ENCODE data around the gene POLH. TPM values are rescaled to one million over a fixed set of nuclear protein-coding genes. Genes with fewer than 3 reads are reported as not detected.
A peak's percentile ranks its signal among the peaks of the same experiment; 100 is the strongest.

The POLH gene
- total and polyA plus RNA-seq, 9 of the 15 experiments (the other 6 are each of a cell fraction or from before 2014, with no cell fraction given), result 5.8 to 31.6 (median 20.6) TPM

- no peak for TF ChIP-seq ZNF695 (CRISPR knock-in tag; IDR thresholded peaks at IDR 0.05)
- no peak for TF ChIP-seq KAT2B (IDR thresholded peaks at IDR 0.05; ENCODE audit: low read depth, low read length)
- peak; percentile 9 to 24; a peak in 1 of 4 replicates for TF ChIP-seq RAD21 (CRISPR knock-in tag; conservative IDR thresholded peaks at IDR 0.05 in 1 of 2, IDR thresholded peaks at IDR 0.05 in 1 of 2)
- peak; percentile 48; the same call in 1 of the 2 replicates for TF ChIP-seq CBX1 (IDR thresholded peaks at IDR 0.05; ENCODE audit: low read depth)
- TF ChIP-seq NFE2L1 (tag; IDR thresholded peaks at IDR 0.05; ENCODE audit: borderline replicate concordance, low read depth), result no peak
- no peak for TF ChIP-seq ZNF280B (CRISPR knock-in tag; IDR thresholded peaks at IDR 0.05)
- TF ChIP-seq SAP30 (IDR thresholded peaks at IDR 0.05; ENCODE audit: borderline replicate concordance, insufficient read depth, low read depth, low read length, poor library complexity, severe bottlenecking), result peak; percentile 86
- 0 out of 2 replicates have a peak, but pooled peaks have one; percentile 5 for TF ChIP-seq BCL6 (CRISPR knock-in tag; IDR thresholded peaks at IDR 0.05)
- 0 out of 2 replicates have a peak, but pooled peaks have one; percentile 60 for TF ChIP-seq CREB5 (CRISPR knock-in tag; IDR thresholded peaks at IDR 0.05)
- TF ChIP-seq CREB3 (tag; conservative IDR thresholded peaks at IDR 0.05; ENCODE audit: low read depth), result 0 out of 2 replicates have a peak, but pooled peaks have one; percentile 21
- peak; percentile 82 for TF ChIP-seq ZNF583 (CRISPR knock-in tag; IDR thresholded peaks at IDR 0.05)
- TF ChIP-seq ZBTB7A (IDR thresholded peaks at IDR 0.05; ENCODE audit: borderline replicate concordance, control insufficient read depth, low read depth, low read length), result peak; percentile 52; the same call in 1 of the 2 replicates
- peak; percentile 99 for TF ChIP-seq POLR2G (IDR thresholded peaks at IDR 0.05; ENCODE audit: low read depth, low read length)
- TF ChIP-seq KDM4B (IDR thresholded peaks at IDR 0.05; ENCODE audit: borderline replicate concordance in 2 of 2, low read depth in 1 of 2), result peak in 1 of 2 experiments; percentile 86; a peak in 1 of 4 replicates
- TF ChIP-seq FOXM1 (IDR thresholded peaks at IDR 0.05; ENCODE audit: low read depth), result peak; percentile 27; the same call in 1 of the 2 replicates
- no peak; the same call in 1 of the 2 replicates for TF ChIP-seq FOXM1 (CRISPR knock-in tag; IDR thresholded peaks at IDR 0.05; ENCODE audit: low read depth)
- no peak for TF ChIP-seq ZNF41 (CRISPR knock-in tag; conservative IDR thresholded peaks at IDR 0.05)
- no peak for TF ChIP-seq FOXJ3 (CRISPR knock-in tag; IDR thresholded peaks at IDR 0.05)
- no peak for TF ChIP-seq ZSCAN32 (CRISPR knock-in tag; IDR thresholded peaks at IDR 0.05)
- no peak for TF ChIP-seq XRCC4 (IDR thresholded peaks at IDR 0.05; ENCODE audit: extremely low read depth, insufficient read depth, insufficient read length)
Measured at GRCh38 chr6:43635387-43636307, 59.7 kb downstream of the POLH start, which contains the start of gene MAD2L1BP (continued).
